Measurements from ENCODE around the gene ANXA10.
A peak's percentile ranks its signal among the peaks of the same experiment; 100 is the strongest.
"Not testable (repeated sequence)": the region's sequence is repeated elsewhere in the genome, so short reads cannot be mapped to it uniquely, and the experiment has no call there.

ANXA10 gene, protein sequence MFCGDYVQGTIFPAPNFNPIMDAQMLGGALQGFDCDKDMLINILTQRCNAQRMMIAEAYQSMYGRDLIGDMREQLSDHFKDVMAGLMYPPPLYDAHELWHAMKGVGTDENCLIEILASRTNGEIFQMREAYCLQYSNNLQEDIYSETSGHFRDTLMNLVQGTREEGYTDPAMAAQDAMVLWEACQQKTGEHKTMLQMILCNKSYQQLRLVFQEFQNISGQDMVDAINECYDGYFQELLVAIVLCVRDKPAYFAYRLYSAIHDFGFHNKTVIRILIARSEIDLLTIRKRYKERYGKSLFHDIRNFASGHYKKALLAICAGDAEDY

DNA sequence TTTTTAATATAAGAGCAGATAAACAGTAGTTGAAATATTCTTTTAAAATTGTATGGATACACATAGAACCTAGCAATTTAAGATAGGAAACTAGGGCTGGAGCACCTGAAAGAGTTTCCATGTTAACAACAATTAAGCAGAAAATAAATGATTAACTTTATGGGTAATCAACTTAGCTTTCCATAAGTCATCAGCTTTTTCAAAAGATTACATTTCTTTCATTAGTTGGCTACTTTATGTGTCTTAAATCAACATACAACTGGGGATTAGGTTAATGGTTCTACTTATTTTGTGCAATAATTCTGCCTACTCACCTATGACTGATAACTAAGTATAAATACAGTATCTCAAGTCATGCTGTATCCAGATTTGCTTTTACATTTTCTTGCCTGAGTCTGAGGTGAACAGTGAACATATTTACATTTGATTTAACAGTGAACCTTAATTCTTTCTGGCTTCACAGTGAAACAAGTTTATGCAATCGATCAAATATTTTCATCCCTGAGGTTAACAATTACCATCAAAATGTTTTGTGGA lies at the start of gene ANXA10:
ANXA10 (plus strand) TSS at position 362 of the 537 bp plus-strand sequence; CDS start at position 526, 164 bp downstream.
- DNase-seq: no peak

DNA sequence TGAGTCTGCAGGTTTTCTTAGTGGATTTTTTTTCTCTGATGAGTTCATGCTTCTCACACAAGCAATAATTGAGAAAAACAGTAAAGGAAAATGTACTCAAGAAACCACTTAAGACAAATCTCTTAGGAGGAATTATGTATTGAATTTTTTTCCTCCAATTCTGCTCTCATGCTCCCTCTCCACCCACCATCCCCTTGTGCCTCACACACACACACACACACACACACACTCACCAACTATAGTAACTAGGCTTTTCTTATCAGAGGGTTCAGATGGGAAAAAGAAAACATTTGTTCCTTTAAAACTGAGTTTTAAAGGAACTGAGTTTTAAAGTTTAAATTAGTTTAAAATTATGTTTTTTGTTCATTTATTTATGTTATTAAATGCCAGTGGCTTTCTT lies 47.0 kb upstream of the ANXA10 start:
- no peak for DNase-seq

DNA sequence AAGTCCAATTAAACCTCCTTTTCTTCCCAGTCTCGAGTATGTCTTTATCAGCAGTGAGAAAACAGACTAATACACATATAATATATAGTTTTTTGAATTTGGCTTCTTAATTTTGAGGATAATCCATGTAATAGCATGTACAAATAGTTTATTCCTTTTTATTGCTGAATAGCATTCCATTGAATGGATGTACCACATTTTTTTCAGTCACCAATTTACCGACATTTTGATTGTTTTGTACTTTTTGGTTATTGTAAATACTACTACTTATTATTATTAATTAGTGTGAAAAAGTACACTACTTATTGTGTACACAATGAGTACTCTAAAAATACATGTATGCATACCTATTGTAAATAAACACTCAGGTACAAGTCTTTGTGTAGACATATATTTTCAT lies 42.3 kb upstream of the ANXA10 start:
- no peak for DNase-seq

DNA sequence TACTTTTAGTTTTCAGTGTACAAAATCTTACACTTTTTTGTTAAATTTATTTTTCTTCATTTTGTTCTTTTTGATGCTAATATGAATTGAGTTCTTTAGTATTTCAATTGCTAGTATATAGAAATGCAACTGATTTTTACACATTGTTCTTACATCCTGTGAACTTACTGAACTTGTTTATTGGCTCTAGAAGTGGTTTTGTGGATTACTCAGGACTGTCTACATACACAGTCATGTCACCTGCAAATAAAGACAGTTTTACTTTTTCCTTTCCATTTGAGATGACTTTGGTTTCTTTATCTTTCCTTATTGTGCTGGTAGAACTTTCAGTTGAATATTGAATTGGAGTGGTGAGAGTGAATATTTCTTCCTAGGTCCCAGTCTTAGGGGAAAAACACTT lies 40.8 kb upstream of the ANXA10 start:
- DNase-seq: no peak

DNA sequence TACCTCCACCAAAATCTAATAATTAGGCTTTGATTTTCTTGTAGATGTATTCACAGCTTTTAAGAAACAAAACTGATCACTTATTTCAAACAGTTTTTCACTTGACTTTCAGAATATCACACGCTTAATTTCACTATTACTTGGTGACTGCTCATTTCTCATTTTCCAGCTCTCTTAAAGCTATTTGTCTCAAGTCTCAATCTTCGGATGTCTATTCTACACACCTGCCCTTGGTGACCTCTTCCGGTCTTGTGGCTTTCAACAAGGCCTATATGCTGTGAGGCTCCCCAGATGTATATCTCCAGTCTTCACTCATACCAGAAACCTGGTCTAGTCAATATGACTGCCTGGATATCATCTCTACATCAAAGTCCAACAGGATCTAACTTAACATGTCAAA lies 34.9 kb upstream of the ANXA10 start:
- DNase-seq: no peak

DNA sequence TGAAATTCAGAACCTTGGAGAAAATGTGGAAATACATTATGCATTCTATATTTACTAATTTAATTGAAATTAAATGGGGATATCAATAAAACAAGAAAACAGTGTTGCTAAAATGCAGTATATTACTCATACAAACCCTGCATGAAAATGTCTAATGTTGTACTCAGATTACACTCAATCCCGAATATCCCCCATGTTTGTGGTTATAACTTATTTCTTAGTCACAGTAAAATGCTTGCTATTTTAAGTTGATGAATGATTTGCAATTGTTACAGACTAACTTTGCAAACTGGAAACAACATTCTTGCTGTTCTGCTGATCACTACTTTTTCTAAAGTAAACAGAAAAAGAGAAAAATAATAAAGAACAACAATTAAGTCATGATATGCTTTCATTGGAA lies 33.1 kb upstream of the ANXA10 start:
- no peak for DNase-seq

DNA sequence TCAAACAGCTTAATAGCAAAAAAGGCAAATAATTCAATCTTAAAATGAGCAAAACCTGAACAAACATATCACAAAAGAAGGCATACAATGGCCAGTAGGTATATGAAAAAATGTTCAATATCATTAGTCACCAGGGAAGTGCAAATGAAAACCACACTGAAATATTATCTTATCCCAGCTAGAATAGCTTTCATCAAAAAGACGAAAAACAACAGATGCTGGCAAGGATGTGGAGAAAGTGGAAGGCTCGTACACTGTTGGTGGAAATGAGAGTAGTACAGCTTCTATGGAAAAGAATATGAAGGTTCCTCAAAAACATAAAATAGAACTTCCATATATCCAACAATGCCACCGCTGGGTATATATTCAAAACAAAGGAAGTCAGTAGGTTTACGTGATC lies 29.3 kb upstream of the ANXA10 start:
- DNase-seq: no peak

DNA sequence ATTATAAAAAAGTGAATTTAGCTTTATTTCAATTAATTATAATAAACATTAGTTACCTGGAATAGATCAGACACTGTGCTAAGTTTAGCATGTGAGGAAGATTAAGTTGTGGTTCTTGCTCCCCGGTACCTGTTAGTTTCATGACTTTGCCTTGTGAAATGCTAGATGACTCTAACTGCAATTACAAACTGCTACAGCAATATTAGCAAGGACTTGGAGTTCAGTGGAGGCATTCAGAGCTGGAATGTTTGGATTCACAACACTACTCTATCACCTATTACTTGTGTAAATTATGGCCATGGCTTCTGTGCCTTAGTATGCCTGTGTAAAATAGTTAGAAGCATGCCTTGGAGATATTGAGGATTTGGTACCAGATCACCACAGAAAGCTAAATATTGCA lies 21.4 kb upstream of the ANXA10 start:
- no peak for DNase-seq

DNA sequence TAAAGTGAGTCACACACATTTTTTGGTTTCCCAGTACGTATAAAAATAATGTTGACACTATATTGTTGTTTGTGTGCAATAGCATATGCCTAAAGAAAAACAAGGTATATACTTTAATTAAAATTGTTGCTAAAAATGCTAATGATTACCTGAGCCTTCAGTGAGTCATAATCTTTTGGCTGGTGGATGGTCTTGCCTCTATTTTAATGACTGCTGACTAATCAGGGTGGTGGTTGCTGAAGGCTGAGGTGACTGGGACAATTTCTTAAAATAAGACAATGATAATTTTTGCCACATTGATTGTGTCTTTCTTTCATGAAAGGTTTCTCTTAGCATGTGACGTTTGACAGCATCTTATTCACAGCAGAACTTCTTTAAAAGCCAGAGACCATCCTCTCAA lies 21.0 kb upstream of the ANXA10 start:
- DNase-seq: no peak

DNA sequence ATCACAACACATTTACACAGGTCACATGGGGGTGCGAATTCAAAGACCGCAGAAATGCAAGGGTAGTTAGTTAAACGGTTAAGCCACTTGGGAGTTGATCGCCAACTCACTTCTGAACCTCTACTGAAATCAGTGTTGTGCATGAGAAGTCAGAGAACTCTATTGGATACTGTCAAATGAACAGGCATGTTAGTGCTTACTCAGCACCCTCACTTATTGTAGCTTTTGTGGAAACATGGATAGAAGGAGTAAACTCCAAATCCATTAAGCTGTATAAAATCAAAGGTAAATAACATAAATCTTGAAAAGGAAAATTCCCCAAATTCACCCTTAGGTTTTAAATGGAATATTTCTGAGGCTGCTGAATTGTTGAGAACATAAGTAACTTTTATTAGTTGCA lies 17.5 kb upstream of the ANXA10 start:
- DNase-seq: no peak

DNA sequence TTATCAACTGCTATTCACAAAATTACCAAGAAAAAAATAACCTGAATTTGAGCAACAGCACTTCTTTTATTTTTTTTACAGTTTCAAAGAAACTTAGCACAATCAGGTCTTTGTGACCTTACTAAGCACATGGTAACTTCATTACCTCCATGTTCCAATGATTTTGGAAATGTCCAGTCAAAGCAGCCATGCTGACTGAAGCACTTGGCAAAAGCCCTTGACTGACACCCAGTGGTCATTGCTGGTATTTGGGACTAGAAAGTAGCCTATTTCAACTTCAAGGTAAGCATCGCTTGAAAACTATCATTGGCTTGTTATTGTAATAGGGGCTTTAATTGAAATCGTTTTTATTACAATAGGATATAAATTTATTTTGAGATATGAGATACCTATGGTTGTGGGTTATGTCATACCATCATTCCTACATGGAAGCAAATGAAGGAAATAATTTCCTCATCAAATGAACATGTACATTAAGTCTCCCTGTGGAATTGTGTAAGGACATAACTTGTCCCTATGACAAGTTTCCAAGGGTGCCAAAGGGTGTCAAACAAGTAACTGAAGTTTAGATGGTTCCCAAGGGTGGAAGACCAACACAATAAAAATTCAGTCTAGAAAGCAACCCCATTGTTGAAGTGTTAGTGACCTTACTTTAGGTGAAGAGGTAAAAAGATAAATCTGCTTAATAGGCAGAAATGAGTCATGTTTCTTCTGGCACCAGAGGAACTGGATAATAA lies 15.2 kb upstream of the ANXA10 start:
- DNase-seq: peak; percentile 12

DNA sequence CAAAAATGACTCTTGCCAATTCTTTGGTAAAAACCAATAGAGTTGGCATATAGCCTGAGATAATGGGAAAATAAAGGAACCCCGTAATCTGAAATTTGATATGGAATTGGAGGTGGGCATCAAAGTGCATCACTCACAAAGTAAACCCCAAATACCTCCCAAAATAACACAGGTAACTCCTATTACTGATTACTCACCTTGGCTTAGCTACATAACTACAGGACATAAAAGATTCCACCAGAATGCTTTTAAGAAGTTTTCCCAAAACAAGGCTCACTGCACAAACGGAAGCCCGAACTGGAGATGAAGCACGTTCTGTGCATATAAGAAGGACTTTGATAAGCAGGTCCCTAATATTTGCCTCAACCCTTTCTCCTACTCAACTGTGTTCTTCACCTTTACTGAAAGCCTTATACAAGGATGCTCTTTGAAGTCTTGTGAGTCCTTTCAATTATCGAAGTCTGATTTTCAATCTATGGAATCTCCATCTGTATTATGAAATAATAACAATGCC lies 14.6 kb upstream of the ANXA10 start:
- no peak for DNase-seq

DNA sequence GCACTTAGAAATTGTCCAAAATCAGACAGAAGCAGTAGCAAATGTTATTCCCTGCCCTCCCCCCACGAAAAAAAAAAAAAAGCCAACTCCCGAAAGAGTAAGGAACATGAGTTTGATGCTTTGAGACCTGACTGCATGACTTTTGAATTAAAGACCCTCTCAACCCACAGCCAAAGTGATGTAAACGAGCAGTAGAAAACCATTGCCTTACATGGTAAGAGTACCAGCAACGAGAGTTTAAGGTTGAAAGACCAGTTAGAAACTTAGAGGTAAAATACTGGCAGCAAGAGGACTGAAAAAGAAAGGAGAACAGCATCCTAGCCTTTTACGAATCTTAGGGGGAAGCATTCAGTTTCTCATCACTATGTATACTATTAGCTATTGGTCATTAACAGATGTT lies 10.0 kb upstream of the ANXA10 start:
- no peak for DNase-seq

DNA sequence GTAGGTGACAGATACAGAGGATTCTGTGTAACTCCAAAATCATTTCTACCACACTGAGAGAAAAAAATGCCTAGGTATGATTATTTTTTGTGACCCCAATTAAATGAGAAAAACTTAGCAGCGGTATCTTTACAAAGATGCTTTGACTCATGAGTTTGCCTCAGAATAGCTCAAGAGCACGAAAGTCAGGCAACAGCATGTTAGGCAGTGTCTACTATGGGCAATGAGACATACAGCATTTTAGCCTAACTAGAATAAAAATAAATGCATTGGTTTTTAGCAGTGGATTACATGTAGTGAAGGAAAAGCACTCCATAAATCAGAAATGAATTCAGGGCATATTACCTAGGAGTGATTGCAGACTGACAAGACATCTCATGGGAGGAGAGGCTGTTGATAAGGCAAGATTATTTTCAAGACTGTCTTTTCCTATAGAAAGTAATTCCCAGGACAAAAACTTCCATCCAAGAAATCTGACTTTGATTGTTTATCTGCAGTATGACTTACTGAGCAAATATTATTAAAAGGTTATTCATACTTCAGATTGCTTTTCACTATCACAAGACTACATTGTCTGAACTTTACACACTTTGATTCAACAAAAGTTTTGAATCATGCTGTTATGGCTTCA lies 3.6 kb downstream of the ANXA10 start:
- no peak for DNase-seq

DNA sequence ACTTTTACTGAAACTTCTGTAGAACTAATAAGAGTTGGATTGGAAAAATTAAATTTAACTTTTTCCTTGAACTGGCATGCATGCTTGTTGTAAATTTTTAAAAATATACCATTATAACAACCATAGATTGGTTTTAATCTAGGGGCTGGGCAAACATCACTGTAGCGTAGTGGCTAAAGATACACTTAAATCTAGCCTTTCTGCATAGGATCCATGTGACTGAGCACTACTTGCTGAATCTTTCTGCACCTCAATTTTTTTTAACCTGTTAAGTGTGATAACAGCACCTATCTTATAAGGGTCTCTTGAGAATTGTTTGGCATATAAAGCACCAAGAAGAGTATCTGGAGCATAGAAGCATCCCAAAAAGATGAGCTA lies 4.1 kb downstream of the ANXA10 start:
- DNase-seq: no peak

DNA sequence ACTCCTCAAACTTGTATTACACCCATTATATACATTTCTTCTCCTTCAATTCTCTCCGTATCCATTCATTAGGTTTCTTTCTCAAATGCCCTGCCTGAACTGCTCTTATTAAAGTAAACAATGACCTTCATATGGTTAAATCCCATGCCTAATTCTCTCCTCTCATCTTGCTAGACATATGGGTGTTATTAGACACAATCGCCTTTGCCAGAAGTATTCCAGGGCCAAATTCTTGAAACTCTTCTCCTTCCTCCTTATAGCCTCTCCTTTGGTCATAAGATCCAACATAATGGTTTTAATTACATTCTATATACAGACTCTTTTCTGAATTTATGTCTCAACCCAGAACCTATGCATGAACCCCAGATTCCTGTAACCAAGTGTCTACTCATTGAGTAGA lies 4.8 kb downstream of the ANXA10 start:
- DNase-seq: no peak

DNA sequence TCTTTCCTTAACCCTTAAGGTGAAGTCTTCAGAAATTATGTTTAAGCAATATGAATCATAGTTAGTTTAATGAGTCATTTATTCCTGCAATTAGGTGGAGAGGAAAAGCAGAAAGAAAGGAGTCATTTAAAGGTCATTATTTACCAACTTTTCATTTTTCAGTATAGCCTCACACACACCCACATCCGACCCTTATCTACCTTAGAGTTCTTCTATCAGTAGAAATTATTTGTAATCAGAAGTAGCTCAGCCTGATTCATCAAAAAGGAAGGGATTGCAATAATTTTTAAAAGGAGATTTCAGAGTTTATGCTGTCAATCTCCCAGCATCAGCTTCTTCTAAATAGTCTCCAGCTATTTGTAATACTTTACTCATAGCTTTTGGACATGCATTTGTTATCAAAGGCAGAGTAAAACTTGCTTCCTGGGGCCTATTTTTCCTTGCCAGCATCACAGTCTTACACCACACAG lies 5.9 kb downstream of the ANXA10 start:
- DNase-seq: no peak

DNA sequence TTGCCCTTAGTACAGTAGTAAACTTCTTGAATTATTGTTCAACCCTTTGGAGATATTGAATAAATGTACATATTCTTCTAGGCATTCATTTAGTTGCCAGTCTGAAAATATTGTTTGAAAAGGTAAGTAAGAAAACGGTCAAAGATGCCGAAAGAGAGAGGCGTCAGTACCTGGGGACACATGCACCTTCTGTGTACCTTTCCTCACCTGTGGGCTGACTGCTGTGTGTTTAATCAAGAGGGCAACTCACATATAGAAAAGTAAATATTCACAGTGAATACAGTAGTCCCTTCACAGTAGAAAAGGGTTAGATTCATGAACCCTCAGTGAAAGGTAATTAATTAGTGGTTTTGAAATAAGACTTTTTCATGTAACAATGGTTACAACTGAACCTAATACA lies 6.9 kb downstream of the ANXA10 start:
- DNase-seq: no peak

DNA sequence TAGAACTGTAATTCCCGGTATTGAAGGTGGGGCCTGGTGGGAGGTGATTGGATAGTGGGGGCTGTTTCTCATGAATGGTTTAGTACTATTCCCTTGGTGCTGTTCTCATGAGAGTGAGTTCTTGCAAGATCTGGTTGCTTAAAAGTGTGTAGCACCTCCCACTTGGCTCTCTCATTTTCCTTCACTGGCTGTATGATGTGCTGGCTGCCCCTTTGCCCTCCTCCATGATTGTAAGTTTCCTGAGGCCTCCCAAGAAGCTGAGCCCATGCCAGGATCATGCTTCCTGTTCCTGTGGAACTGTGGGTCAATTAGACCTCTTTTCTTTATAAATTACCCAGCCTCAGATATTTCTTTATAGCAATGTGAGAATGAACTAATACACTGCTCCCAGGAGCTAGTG lies 8.7 kb downstream of the ANXA10 start:
- DNase-seq: no peak

DNA sequence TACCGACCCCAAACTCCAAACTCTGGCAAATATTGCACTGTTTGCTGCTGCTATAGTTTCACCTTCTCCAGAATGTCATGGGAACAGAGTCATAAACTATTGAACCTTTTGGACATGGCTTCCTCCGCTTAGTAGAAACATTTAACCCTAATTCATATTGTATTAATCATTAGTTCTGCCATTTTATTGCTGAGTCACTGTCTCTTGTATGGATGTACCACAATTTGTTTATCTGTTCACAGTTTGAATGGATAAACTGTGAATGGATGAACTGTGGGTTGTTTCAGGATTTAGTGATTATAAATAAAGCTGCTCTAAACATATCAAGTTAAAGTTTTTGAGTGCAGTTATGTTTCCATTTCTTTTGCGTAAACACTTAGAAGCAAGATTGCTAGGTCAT lies 10.1 kb downstream of the ANXA10 start:
- no peak for DNase-seq

DNA sequence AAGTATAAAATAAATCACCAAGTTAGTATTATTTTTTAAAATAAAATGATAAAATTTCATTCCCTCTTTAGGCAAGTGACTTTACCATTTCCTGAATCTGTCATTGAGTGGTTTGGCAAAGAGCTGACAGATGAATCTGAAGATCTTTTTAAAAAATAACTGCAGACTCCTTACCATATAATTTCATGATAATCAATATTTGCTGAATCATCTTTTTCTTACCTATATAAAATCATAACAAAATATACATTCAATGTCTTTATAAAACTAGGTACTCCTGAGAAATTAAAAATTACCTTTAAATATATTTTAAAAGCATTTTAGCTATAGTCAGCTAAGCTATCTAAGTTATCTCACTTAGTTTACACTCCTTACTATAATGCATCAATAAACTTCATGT lies 17.2 kb downstream of the ANXA10 start:
- DNase-seq: no peak

DNA sequence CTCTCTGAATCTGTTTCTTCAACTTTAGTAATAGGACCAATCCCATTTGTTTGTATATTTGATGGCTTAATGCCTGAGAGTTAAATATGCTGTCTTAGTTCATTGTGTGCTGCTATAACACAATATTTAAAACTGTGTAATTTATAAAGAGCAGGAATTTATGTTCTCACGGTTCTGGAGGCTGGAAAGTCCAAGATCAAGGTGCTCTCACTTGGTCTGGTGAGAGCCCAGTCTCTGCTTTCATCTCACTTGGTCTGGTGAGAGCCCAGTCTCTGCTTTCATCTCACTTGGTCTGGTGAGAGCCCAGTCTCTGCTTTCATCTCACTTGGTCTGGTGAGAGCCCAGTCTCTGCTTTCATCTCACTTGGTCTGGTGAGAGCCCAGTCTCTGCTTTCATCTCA lies 20.7 kb downstream of the ANXA10 start:
- DNase-seq: not testable (repeated sequence)

DNA sequence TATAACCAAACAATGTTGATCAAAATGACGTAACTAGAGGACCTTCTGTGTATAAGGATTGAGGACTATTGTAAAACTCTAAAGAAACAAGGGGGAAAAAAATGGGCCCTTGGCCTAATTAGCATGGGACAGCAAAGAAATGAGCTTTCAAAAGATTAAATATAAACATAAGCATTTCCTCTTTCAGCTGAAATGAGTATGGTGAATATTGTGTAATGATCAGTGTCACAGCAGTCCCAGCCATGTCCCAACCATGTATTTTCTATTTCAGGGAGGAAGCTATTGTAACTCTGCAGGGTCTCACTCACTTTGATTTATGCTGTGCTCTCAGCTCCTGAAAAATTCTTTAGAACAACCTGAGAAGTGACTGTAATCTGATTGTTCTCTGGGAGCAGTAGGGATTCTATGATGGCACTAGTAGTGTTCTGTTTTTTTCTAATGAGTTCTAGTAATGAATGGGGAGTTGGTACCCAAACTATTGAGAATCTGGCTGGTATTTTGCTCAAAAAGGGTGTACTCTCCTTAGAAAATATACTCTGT lies 25.8 kb downstream of the ANXA10 start:
- no peak for DNase-seq
